Measurements from ENCODE around the gene TNFRSF14. TPM values are rescaled to one million over a fixed set of nuclear protein-coding genes. Genes with fewer than 3 reads are reported as not detected.

The TNFRSF14 gene
- total RNA-seq, 3 donors from 2014 or later: 55.8 to 75.8 (median 67.8) TPM

DNA sequence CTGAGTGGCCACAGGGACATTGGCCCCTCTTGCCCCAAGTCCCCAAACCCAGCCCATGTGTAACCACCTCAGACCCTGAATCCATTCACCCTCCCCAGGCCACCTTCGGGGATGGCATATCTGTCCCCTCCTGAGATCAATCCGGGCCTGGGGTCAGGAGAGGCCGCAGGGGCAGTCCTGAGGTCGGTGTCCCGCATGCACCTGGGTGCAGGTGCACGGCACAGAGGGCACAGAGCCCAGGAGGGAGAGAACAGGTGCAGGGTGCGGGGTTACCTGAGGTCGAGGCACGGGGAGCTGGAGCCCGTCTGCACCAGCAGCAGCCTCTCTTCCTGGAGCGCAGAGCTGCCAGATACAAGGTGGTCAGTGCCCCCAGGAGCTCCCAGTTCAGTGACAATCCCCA, 46.6 kb upstream of the TNFRSF14 start:
- Histone ChIP-seq H3K4me3 (no peak overlapping the region), H3K36me3 (peaks cover 13% of the 10 kb centered on the region), H3K27ac (no peak overlapping the region), H3K27me3 (peaks cover 0 to 3% of the 10 kb centered on the region in 2 donors), H3K9me3 (no peaks in the 10 kb centered on the region), H3K4me1 (no peaks in the 10 kb centered on the region)
- DNase-seq (ENCODE audit: low spot score in 2 of 2): no peak
- intact Hi-C loops (cut with DNase I; ENCODE audit: low total_unique reads): no loop called here
- TF ChIP-seq POLR2A (IDR thresholded peaks at IDR 0.05) (no peak), POLR2AphosphoS5 (IDR thresholded peaks at IDR 0.05) (no peak)
- TF ChIP-seq, protein P1, sequence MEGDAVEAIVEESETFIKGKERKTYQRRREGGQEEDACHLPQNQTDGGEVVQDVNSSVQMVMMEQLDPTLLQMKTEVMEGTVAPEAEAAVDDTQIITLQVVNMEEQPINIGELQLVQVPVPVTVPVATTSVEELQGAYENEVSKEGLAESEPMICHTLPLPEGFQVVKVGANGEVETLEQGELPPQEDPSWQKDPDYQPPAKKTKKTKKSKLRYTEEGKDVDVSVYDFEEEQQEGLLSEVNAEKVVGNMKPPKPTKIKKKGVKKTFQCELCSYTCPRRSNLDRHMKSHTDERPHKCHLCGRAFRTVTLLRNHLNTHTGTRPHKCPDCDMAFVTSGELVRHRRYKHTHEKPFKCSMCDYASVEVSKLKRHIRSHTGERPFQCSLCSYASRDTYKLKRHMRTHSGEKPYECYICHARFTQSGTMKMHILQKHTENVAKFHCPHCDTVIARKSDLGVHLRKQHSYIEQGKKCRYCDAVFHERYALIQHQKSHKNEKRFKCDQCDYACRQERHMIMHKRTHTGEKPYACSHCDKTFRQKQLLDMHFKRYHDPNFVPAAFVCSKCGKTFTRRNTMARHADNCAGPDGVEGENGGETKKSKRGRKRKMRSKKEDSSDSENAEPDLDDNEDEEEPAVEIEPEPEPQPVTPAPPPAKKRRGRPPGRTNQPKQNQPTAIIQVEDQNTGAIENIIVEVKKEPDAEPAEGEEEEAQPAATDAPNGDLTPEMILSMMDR (IDR thresholded peaks at IDR 0.05): no peak

DNA sequence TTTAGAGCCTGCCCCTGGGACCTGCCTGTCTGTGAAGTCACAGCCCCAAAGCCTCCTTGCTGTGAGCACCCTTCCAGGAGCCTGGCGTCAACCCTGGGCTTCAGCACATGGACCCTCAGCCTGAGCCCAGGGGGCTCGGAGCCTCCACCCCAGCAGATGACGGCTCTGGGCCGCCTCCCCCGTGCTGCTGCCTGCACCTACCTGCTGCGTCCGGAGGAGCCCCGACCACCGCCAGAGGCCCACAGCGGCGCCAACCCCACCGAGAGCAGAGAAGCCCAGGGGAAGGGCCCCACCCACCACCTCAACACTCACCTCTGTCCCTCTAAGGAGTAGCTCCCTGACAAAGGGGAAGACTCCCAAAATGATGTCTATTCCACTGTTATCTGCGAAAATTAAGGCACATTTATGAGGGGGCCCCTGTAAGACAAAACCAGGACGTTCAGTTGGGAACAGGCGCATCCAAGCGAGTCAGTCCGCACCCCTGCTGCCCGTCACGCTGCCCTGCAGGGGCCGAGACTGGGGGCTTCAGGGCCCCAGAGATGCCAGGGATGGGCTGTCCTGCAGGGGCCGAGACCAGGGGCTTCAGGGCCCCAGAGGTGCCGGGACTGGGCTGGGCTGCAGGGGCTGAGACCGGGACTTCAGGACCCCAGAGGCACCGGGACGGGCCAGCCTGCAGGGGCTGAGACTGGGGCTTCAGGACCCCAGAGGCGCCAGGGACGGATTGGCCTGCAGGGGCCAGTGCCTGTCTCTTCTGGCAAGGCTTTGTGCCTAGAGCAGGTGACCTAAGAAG, 45.6 kb upstream of the TNFRSF14 start:
- TF ChIP-seq, protein P1 (IDR thresholded peaks at IDR 0.05): no peak
- TF ChIP-seq POLR2A (IDR thresholded peaks at IDR 0.05) (no peak), POLR2AphosphoS5 (IDR thresholded peaks at IDR 0.05) (no peak)
- H3K4me1 ChIP-seq: no peaks in the 10 kb centered on the region
- H3K36me3 ChIP-seq: peaks cover 13% of the 10 kb centered on the region
- no peaks in the 10 kb centered on the region for H3K9me3 ChIP-seq
- no peaks in the 10 kb centered on the region for H3K27me3 ChIP-seq
- no peak for DNase-seq (ENCODE audit: low spot score in 2 of 2)
- no peak overlapping the region for H3K27ac ChIP-seq
- H3K4me3 ChIP-seq: no peak overlapping the region
- intact Hi-C loops (cut with DNase I; ENCODE audit: low total_unique reads): no loop called here

- peaks cover 21% of the 10 kb centered on the region for H3K36me3 ChIP-seq
- no peak for DNase-seq (ENCODE audit: low spot score in 2 of 2)
- H3K27ac ChIP-seq: no peak overlapping the region
- intact Hi-C loops (cut with DNase I; ENCODE audit: low total_unique reads): no loop called here
- no peak for TF ChIP-seq POLR2AphosphoS5 (IDR thresholded peaks at IDR 0.05)
- TF ChIP-seq POLR2A (IDR thresholded peaks at IDR 0.05): no peak
- H3K4me1 ChIP-seq: no peaks in the 10 kb centered on the region
- H3K4me3 ChIP-seq: no peak overlapping the region
- H3K9me3 ChIP-seq: no peaks in the 10 kb centered on the region
- H3K27me3 ChIP-seq: no peaks in the 10 kb centered on the region
Observed at GRCh38 chr1:2512862-2513421, 43.2 kb upstream of the TNFRSF14 start.

DNA sequence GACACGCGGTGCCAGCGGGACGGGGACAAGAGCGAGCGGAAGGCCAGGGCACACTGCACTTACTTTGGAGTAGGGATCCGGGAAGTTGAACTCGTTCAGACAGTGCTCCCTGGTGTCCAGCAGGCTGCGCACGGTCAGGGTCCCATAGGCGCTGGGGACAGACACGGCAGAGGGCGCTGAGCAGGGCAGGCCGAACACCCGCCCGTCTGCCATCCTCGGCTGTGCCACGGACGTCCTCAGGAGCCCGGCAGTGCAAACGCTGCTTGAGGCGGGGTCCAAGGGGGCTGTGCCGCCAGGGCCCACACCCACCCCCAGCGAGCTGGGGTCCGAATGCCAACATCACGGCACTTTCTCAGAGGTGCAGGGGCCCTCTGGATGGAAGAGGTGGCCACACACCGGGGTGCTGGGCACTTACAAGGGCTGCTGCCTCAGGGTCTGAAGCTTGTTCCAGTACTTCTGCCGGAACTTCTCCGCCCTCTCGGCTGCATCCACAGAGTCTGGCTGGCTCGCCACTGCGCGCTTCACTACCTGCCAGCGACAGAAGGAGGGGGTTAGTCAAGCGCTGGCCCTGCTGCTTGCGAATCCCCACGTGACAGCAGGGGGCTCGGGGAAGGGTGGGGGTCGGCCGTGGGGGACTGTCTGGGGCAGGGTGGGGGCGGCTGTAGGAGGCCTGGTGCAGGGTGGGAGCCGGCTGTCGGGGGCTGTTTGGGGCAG, 42.1 kb upstream of the TNFRSF14 start:
- peaks cover 26% of the 10 kb centered on the region for H3K36me3 ChIP-seq

DNA sequence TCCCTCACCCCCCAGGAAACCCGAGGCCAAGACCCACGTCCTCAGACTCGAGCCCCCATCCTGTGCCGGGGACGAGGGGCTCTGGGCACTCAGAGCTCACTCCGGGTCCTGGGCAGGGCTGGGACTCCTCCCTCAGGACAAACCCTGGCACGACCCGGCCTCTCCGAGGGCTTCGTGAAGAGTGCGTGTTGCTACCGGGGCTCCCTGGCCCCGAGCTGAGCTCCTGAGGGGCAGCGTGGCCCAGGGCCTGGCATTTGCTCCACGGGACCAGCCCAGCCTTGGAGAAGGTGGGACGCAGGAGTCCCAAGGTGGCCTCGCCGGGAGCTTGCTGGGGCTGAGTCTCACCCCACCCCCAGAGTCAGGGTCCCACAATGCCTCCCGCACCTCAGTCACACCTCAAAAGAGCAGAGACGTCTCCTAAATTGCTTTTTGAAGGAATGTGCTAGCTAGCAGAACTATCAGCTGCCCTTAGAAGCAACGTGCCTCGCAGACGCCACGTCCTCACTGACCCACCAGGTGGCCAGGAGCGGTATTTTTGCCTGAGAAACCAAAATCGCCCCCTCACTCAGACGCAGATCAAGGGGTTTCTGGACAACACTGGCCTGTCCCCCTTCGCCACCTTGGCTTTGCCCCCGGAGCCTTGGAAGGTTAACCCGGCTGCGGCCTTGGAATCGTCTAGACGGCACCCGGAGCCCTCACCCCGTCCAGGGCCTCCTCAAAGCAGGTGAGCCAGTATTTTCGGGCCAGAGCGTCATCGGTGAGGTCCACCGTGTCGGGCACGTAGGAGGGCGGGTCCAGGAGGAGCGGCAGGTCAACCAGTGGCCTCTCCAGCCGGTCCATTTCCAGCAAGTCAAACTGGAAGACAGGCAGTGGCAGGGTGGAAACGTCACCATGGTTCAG, 41.1 kb upstream of the TNFRSF14 start:
- intact Hi-C loops (cut with DNase I; ENCODE audit: low total_unique reads): no loop called here
- TF ChIP-seq POLR2A (IDR thresholded peaks at IDR 0.05) (no peak), POLR2AphosphoS5 (IDR thresholded peaks at IDR 0.05) (no peak)
- TF ChIP-seq, protein P1 (IDR thresholded peaks at IDR 0.05): no peak
- Histone ChIP-seq H3K27ac (no peak overlapping the region), H3K4me1 (no peaks in the 10 kb centered on the region), H3K27me3 (no peaks in the 10 kb centered on the region), H3K36me3 (peaks cover 26% of the 10 kb centered on the region), H3K9me3 (no peaks in the 10 kb centered on the region), H3K4me3 (no peak overlapping the region)
- DNase-seq (ENCODE audit: low spot score in 2 of 2): no peak

More for the DNA sequence above, 42.1 kb upstream of the TNFRSF14 start:
- no peak for DNase-seq (ENCODE audit: low spot score in 2 of 2)
- H3K27ac ChIP-seq: no peak overlapping the region
- no peaks in the 10 kb centered on the region for H3K9me3 ChIP-seq
- H3K4me3 ChIP-seq: no peak overlapping the region
- TF ChIP-seq POLR2AphosphoS5 (IDR thresholded peaks at IDR 0.05): no peak
- no peak for TF ChIP-seq POLR2A (IDR thresholded peaks at IDR 0.05)
- intact Hi-C loops (cut with DNase I; ENCODE audit: low total_unique reads): no loop called here
- H3K27me3 ChIP-seq: no peaks in the 10 kb centered on the region
- no peaks in the 10 kb centered on the region for H3K4me1 ChIP-seq

All from breast epithelium (tissue), 4 donors.